DND-41 (cell line): ENCODE measurements around the gene ANO1.

Source experiments
- CTCF ChIP-seq: IDR thresholded peaks from 2 replicates; pipeline ENCODE4 v1.5.1; 2012; ENCODE audit warnings: borderline replicate concordance, low read length, moderate library complexity, mild to moderate bottlenecking; ENCODE audit not compliant: poor library complexity, severe bottlenecking; ENCODE audit errors: extremely low read depth
- EZH2 ChIP-seq: IDR thresholded peaks from 3 replicates; pipeline ENCODE4 v1.6.1; 2012; ENCODE audit warnings: borderline replicate concordance, low read depth, mild to moderate bottlenecking, moderate library complexity, low read length, inconsistent platforms; ENCODE audit not compliant: severe bottlenecking

- no peak for TF ChIP-seq CTCF
- no peak for TF ChIP-seq EZH2
Observed at GRCh38 chr11:70075836-70076235, 2.3 kb upstream of the ANO1 start.
